HG03095 (cell line): ENCODE results near the gene HMOX1.
A peak's percentile ranks its signal among the peaks of the same experiment; 100 is the strongest.

Experiments used
- ATAC-seq: cut with Tn5 transposase; IDR thresholded peaks from one replicate; pipeline ENCODE4 v1.9.1; 2021; ENCODE audit warnings: moderate library complexity; ENCODE audit not compliant: unreplicated experiment

Gene HMOX1

DNA sequence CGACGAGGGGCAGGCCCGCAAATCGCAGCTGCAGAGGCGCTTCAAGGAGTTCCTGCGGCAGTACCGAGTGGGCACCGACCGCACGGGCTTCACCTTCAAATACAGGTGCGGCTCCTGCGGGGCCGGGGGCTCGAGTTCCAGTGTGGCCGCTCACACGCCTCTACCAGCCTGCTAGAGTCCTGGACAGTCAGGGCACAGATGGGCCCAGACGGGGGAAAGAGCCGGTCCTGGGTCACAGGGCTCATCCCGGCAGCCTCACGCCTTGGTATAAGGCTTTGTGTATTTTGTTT lies 19.6 kb downstream of the HMOX1 start:
- ATAC-seq: peak; percentile 2

DNA sequence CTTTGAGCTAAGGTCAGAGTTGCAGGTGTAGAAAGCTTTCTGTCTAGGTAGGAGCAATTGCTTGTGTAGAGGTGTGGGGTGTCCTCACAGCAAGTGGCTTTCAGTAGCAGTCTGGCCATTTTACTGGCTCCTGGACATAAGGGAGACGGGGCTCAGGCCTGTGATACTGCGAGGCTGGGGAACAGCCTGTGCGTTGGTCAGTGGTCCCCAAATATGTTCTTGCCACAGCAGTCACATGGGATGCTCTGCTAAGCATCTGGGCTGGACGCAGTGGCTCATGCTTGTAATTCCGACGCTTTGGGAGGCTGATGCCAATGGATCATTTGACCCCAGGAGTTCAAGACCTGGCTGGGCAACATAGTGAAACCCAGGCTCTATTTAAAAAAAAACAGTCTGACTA lies 21.0 kb downstream of the HMOX1 start:
- no peak for ATAC-seq

DNA sequence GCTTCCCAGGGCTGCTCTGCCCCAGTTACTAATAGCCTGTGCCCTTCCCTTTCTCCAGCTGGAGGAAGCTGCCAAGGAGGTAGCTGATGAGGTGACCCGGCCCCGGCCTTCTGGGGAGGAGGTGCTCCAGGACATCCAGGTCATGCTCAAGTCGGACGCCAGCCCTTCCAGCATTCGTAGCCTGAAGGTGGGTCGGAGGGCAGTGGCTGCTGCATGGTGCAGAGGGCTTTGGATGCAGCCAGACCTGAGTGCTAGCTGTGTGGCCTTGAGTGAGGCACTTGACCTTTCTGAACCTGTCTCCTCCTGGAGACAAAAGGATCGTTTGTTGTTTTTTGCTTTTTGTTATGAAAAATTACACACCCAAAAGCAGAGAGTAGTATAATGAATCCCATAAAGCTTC lies 22.5 kb downstream of the HMOX1 start:
- ATAC-seq: no peak

DNA sequence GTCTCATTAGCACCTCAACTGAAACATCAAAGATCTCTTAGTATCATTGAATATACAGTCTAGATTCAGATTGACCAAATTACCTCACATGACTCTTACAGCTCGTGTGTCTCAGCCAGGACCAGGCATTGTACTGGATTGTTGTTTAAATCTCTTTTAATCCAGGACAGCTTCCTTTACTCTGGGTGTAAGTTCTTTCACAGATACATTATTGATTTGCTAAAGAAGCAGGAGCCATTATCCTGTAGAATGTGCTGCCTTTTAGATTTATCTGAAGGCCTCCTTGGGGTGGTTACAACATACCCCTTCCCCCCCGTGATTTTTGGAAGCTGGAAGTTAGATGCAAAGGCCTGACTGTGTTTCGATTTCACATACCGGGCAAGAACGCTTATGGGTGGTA lies 23.3 kb downstream of the HMOX1 start:
- no peak for ATAC-seq

DNA sequence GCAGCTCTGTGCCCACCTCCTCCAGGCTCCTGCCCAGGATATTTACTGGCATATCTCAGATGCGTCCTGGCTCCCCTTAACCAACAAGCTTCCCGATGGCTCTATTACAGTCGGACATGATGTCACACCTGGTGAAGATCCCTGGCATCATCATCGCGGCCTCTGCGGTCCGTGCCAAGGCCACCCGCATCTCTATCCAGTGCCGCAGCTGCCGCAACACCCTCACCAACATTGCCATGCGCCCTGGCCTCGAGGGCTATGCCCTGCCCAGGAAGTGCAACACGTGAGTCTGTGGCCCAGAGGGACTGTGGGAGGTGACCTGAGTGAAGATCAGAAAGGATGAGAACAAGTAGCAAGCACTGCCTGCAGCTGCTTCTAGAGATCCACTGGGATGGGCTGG lies 25.5 kb downstream of the HMOX1 start:
- ATAC-seq: no peak

DNA sequence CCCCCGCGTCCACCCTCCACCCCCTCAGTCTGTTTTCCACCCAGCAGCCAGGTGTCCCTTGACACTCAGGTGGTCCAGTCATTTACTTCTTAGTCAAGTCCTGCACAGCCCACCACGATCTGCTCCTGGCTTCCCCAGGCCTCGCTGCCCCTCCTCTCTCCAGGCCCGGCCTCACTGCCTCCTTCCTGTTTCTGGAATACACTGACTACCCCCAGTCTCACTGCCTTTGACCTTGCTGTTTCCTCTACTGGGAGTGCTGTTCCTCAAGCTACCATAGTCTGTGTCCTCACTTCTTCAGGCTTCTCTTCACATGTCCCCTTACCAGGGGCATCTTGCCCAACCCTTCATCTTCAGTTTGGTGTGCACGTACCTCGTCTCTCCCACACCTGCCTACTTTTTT lies 26.5 kb downstream of the HMOX1 start:
- no peak for ATAC-seq

DNA sequence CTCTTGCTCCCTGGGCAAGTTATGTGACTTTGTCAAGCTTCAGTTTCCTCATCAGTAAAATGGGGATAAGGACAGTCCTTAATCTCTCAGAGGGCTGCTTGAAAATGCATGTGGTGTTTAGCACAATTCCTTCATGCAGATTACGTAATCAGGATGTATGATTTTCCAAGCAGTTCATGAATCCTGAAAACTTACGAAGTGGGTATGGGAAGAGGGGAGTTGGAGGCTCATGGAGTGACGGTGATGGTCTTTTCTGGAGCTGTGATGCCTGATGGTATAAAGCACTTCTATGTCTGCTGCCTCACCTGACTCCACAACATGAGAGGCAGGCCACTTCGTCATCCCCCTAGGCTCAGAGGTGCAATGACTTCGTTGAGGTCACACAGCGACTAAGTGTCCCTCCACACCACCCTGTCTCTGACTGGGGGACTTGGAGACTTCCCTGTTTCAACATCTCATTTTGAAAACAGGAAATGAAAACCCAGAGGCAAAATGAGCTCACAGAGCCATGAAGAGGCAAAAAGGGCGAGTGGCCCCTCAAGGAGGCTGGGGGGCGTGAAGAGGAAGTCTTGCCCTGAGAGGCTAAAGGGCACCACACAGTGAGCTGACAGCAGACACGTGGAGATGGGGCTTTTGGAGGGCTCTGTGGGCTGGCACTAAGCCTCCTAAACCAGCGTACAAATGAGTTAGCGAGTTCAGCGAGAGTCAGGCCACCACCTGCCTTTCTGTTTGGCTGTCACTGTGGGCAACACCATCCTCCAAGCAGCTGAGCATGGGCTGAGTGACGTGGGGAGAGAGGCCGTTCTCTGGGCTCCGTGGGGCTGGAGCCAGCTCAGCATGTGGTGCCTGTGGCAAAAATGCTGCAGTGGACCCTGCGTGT lies 29.1 kb downstream of the HMOX1 start:
- ATAC-seq: no peak

DNA sequence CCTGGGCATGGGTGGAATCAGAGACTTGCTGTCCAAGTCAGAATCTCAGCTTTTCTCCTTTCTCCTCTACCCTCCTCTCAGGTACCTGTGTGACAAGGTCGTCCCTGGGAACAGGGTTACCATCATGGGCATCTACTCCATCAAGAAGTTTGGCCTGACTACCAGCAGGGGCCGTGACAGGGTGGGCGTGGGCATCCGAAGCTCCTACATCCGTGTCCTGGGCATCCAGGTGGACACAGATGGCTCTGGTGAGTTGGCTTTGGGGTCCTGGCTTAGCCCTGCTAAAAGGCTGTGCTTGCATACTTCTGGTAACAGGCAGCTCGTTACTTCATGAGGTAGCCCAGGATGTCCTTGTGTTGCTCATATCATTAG lies 29.8 kb downstream of the HMOX1 start:
- no peak for ATAC-seq

DNA sequence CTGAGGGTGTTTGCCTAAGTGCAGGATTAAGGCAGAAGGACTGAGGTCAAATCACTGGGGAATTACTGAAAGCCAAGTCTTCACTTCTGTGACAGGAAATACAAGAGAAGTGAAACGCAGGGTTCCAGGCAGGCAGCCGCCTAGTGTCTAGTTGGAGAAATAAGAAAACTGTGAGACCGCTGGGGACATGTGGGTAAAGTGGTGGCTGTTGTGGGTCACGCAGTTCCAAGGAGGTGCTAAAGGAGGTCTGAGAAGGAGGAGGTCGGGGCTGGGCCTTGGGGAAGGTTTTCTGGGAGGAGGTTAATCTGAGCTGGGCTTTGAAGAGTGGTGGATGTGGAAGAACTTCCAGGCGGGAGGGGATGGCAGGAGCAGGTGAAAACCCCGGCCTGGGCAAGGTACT lies 30.2 kb downstream of the HMOX1 start:
- no peak for ATAC-seq

DNA sequence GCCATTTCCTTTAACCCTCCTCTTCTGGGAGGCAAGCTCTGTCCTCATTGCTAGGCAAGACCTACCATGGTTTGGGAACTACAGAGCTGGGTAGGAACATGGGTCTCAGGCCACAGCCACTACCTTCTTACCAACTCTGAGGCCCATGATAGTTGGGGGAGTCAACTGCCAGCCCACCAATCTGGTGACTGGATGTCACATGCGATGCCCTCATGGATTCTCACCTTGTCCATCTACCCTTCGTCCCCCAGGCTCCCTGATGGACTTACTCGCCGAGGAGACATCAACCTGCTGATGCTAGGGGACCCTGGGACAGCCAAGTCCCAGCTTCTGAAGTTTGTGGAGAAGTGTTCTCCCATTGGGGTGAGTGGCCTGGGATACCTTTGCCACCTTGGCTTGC lies 32.7 kb downstream of the HMOX1 start:
- ATAC-seq: no peak

DNA sequence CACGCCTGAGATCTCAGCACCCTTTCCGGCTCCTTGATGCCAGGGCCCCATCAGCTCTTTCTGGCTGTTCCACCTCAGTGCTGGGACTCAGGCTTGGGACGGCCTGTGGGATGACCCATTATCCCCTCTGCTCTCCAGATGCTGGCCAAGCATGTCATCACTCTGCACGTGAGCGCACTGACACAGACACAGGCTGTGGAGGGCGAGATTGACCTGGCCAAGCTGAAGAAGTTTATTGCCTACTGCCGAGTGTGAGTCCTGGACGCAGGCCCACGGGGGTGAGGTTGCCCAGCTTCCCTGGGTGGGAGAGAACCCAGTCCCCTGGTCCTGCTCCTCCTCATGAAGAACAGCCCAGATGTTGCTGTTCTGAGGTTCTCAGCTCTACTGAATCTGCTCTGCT lies 36.7 kb downstream of the HMOX1 start:
- no peak for ATAC-seq

DNA sequence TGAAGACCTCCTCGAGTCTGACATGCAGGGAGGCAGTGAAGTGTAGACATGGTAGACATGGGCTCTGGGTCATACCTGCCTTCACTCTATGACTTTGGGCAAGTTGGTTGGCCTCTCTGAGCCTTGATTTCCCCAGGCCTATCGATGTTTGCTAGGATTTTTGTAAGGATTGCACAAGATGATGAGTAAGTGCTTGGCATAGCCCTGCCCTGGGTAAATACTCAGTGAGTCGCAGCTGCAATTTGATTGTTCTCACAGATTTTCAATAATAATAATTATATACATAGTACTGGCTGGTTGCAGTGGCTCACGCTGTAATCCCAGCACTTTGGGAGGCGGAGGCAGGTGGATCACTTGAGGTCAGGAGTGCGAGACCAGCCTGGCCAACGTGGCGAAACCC lies 37.2 kb downstream of the HMOX1 start:
- no peak for ATAC-seq

DNA sequence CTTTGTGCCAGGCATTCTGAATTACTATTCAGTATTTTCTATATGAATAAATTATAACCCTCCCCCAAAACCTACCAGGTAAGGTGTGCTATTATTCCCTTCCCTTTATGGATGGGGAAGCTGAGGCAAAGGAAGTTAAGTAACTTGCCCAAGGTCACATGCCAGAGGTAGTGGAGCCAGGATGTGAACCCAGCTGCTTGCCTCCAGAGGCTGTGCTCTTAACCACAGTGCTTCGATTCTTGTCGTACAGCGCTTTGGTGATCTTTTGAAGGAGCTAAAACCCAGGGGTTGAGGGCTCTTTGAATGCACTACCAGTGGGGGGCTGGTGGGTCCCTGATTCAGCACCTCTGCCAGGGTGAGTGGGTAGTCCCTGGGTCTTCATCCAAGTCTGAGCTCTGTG lies 37.8 kb downstream of the HMOX1 start:
- no peak for ATAC-seq

DNA sequence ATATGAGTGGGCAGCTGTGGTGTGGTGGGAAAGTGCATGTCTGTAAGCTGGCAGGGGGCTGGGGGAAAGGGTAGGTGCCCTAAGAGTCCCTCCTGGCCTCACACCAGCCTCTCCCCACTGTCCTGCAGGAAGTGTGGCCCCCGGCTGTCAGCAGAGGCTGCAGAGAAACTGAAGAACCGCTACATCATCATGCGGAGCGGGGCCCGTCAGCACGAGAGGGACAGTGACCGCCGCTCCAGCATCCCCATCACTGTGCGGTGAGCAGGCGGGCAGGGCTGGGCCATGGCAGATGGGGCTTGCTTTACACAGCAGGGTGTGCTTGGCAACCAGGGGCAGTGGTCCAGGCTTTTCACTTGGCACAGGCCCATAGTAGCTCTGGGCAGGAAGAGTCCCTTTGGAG lies 38.9 kb downstream of the HMOX1 start:
- no peak for ATAC-seq

DNA sequence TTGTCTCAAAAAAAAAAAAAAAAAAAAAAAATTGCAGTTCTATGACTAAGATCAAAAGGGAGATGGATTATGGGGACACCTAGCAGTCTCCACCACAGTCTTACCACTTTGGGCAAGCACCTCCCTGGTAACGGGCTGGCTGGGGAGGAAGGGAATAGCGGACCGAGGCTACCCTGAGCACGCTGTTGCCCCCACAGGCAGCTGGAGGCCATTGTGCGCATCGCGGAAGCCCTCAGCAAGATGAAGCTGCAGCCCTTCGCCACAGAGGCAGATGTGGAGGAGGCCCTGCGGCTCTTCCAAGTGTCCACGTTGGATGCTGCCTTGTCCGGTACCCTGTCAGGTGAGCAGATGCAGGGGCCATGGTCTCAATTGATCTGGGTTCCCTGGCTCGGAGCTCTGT lies 40.2 kb downstream of the HMOX1 start:
- no peak for ATAC-seq

DNA sequence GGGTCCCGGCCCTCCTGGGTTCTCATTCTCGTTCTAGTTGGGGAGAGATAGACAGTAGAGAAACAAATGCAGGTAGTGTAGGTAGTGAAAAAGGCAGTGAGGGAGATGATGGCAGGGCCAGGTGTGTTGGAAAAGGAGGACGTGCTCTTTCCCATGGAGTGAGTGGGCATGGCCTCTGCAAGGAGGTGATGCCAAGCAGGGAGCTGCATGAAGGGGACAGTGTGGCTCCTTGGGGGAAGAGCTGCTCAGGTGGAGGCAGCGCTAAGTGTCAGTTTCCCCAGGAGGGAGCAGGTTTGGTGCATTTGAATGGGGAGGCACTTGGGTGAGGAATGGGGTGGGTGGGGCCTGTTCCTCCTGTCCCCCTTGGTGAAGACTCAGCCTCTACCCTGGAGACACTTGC lies 41.2 kb downstream of the HMOX1 start:
- no peak for ATAC-seq

DNA sequence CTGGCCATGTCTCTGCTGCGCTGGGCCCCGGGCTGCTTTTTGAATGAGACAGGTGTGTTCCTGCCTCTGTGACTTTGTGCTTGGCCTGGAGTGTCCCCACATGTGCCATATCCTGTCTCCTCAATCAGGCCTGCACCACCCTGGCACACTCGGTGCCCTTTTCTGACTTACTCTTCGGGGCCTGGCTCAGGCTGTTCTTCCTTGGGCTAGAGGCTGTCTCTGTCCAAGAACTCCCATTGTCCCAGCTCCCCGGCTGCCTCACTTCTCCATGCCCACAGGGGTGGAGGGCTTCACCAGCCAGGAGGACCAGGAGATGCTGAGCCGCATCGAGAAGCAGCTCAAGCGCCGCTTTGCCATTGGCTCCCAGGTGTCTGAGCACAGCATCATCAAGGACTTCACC lies 42.0 kb downstream of the HMOX1 start:
- ATAC-seq: no peak

DNA sequence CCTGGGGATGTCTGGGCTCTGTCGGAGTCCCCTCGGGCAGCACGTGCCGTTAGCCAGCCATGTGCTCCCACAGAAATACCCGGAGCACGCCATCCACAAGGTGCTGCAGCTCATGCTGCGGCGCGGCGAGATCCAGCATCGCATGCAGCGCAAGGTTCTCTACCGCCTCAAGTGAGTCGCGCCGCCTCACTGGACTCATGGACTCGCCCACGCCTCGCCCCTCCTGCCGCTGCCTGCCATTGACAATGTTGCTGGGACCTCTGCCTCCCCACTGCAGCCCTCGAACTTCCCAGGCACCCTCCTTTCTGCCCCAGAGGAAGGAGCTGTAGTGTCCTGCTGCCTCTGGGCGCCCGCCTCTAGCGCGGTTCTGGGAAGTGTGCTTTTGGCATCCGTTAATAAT lies 43.2 kb downstream of the HMOX1 start:
- no peak for ATAC-seq

DNA sequence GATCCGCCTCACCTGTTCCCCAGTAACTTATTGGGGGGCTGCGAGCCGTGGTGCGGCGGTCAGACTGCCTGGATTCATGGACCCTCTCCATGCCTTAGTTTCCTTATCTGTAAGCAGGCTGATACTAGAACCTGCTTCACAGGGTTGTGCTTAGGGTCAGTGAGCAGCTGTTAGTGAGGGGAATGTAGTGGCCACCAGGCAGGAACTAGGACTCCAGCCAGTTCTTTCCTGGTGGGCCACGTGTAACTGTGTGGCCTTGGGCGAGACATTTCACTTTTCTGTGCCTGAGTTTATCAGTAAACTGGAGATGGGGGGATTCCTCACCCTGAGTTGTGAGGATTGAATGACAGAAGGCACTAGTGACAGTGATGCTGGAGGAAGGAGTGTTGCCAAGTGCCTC lies 43.9 kb downstream of the HMOX1 start:
- ATAC-seq: no peak

DNA sequence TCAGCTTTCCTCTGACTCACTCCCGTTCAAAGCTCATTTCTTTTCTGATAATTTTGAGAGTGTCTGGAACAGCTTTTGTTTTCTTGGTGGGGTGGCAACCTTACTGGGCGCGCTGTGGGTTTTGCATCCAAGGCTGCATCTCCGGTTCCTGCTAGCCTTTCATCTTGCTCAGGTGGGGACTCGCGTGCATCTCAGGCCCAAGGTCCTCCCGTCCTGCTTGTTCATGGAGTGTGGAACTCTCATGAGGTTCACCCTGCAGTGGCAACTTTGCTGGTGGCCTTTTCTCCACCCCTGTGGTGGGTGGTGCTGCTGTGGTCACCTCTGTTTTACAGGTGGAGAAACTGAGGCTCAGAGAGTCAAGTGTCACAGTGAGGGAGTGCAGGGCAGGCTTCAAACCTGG lies 44.6 kb downstream of the HMOX1 start:
- ATAC-seq: no peak

DNA sequence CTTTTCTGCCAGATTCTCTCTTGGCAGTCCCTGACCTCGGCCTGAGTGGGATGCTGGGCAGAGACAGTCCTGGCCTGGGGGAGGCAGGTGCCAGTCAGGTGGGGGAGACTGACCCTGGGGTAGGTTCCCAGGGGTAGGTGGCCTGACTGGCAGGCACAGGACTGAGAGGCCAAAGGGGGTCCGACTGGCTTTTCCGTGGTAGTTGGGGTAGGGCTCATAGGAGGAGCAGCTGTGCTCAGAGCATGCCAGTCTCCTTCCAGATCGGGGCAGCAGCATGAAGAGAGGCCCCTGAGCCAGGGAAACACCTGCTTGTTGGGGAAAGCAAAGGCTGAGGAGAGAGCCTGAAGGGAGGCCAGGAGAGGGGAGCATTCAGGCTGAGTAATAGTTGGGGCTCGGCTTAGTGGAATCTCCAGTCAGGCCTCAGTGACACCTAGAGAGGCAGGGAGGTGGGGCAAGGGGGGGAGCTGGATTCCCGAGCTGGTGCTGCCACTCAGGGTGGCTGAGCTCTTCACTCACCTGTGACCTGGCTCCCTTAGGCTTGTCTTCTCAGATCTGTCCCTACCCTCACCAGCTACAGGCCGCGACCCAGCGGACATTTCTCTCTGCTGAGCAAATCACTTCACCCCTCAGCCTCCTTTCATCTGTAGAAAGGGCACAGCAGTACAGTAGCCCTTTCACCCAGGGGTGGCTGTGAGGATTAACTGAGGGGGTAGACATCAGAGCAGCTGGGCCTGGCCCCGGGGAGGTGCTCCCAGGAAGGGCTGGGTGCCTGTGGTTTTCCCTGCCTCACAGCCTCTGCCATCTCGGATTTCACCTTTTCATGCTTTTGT lies 45.3 kb downstream of the HMOX1 start:
- no peak for ATAC-seq

DNA sequence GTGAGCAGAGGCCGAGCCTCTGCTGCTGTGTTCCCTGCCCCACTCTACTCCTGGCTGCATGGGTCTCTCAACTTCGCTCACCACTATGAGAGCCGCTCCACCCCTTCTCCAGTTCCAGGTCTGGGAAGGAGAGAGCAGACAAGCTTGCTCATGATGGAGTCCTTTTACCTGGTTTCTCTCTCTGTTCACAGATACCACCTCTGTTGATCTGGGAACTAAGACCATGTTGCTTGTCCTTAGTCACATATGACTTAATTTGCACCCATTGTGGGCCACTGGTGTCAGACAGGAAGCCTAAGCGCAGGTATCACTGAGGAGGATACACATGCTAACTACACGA lies 45.9 kb downstream of the HMOX1 start:
- ATAC-seq: no peak

DNA sequence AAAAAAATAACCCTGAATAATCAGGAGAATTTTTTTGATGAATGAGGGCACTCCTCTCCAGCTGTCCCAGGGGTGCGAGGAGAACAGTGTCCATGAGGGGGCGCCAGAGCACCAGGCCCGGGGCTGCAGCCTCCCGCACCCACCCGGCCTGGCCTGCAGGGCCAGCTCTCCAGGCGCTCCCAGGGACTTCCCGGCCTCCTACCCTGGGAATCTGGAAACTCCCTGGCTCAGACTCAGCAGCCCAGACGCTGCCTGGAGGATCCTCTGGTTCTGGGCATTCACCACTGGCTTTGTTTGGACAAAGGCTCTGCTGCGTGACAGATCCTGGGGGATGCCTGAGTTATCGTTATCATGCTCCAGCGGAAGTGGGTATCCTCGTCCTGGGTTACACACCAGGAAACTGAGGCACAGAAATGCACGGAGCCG lies 50.0 kb downstream of the HMOX1 start:
- no peak for ATAC-seq
